Right lobe of liver (tissue), 6 donors: ENCODE results near the gene TM7SF3. TPM values are rescaled to one million over a fixed set of nuclear protein-coding genes. Genes with fewer than 3 reads are reported as not detected.

Experiments
- ATAC-seq, 4 donors: fragments of 200-7000 bp; cut with Tn5 transposase; one replicate each; pipeline ENCODE4 v1.9.1; 2020; ENCODE audit warnings: mild to moderate bottlenecking in 4 of 4, moderate library complexity in 4 of 4
- DNase-seq, 3 donors: peaks; one replicate each; pipeline ENCODE4 v3.0.0-alpha.2; 2020
- H3K27ac ChIP-seq, 3 donors: fragments of 200-600 bp; one replicate each; pipeline ENCODE4 v1.8.0; 2022
- H3K27me3 ChIP-seq, 2 donors: fragments of 200-600 bp; one replicate each; pipeline ENCODE4 v1.8.0; 2022
- H3K36me3 ChIP-seq, 4 donors: fragments of 200-600 bp; sonication (generic) in 1 of 4; one replicate each; pipeline versions ENCODE4 v1.5.1 to v1.8.0; 2017 to 2022; ENCODE audit warnings: control low read depth in 1 of 4
- H3K4me1 ChIP-seq, 4 donors: fragments of 200-600 bp; sonication (generic) in 1 of 4; one replicate each; pipeline versions ENCODE4 v1.5.1 to v1.8.0; 2017 to 2022; ENCODE audit warnings: control low read depth in 1 of 4
- H3K4me3 ChIP-seq, 3 donors: fragments of 200-600 bp; one replicate each; pipeline ENCODE4 v1.8.0; 2022
- H3K9me3 ChIP-seq, 4 donors: fragments of 200-600 bp; sonication (generic) in 1 of 4; one replicate each; pipeline versions ENCODE4 v1.5.1 to v1.8.0; 2017 to 2022; ENCODE audit warnings: control low read depth in 1 of 4
- POLR2A ChIP-seq: fragments of 450-650 bp; IDR thresholded peaks from one replicate; pipeline ENCODE4 v1.6.1; 2017; ENCODE audit warnings: antibody characterized with exemption, mild to moderate bottlenecking
- WGBS: methylation state at CpG from one replicate; pipeline ENCODE4 v1.1.6; 2018; ENCODE audit warnings: low coverage, low lambda C conversion rate; ENCODE audit not compliant: insufficient coverage; ENCODE audit errors: missing lambda C conversion rate; 5-methylcytosine and 5-hydroxymethylcytosine counted together
- intact Hi-C, 2 donors: fragments of 100-400 bp; cut with DNase I; formaldehyde crosslinking; loops; one replicate each; pipeline versions ENCODE4 v1.11.2 to v1.14.1; 2022
- total RNA-seq, 6 experiments: library from RNA; depleted of rRNA in 2 of 6; stranded (reverse); fragments of >200 nt in 2 of 6; fragmentation: NEBNext Ultra II Directional in 3 of 6; extraction: Animal tissue kit (Norgen Biotek cat#: 25700) in 3 of 6; gene quantifications; one replicate each; pipeline versions ENCODE4 v1.1.0 to v1.2.4, GENCODE V29; 2016 to 2023
- TF ChIP-seq, protein P1 (sequence below), 4 donors: fragments of 200-600 bp in 3 of 4; fragments of 450-650 bp in 1 of 4; IDR thresholded peaks; one replicate each; pipeline versions ENCODE4 v1.5.1 to v1.8.0; 2016 to 2022; ENCODE audit warnings: antibody characterized with exemption in 4 of 4, mild to moderate bottlenecking in 2 of 4
- donor health status: DM: no; HTN: yes; CAD: no.
- donor health status: DM: no; HTN: no; CAD: no.
- donor health status: DM: no; HTN: no; CAD: no.
- donor health status: DM: no; HTN: yes; CAD: no.
- donor health status: DM: no; HTN: yes; CAD: no.

The TM7SF3 gene
- total RNA-seq, 6 experiments from 2014 or later = 38.4 to 75.1 (median 62.8) TPM

DNA sequence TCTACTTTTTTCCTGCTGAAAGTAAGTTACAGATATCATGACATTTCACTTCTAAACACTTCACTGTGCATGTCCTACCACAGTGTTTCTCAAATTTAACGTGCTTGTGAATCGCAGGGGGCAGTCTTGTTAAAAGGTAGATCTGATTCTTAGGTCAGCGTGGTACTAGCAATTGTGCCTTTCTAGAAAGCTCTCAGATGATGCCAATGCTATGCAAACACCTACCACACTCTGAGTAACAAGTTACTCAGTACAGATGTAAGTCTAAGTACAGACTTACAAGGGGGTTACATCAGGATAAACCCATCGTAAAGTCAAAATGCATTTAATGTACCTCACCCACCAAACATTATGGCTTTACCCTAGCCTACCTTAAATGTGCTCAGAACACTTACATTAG lies 22.4 kb downstream of the TM7SF3 start:
- no peak for TF ChIP-seq POLR2A
- TF ChIP-seq, protein P1, sequence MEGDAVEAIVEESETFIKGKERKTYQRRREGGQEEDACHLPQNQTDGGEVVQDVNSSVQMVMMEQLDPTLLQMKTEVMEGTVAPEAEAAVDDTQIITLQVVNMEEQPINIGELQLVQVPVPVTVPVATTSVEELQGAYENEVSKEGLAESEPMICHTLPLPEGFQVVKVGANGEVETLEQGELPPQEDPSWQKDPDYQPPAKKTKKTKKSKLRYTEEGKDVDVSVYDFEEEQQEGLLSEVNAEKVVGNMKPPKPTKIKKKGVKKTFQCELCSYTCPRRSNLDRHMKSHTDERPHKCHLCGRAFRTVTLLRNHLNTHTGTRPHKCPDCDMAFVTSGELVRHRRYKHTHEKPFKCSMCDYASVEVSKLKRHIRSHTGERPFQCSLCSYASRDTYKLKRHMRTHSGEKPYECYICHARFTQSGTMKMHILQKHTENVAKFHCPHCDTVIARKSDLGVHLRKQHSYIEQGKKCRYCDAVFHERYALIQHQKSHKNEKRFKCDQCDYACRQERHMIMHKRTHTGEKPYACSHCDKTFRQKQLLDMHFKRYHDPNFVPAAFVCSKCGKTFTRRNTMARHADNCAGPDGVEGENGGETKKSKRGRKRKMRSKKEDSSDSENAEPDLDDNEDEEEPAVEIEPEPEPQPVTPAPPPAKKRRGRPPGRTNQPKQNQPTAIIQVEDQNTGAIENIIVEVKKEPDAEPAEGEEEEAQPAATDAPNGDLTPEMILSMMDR (IDR thresholded peaks at IDR 0.05) = no peak
- H3K9me3 ChIP-seq = no peaks in the 10 kb centered on the region
- H3K27me3 ChIP-seq = no peaks in the 10 kb centered on the region
- intact Hi-C loops = no loop called here
- DNase-seq (no peak), ATAC-seq (peak in 3 of 4 donors; percentile 17 to 52 (median 33))
- H3K36me3 ChIP-seq = peaks cover 0 to 18% (median 5%) of the 10 kb centered on the region in 4 donors
- WGBS = 76% methylated on average over 4 of the region's 4 CpGs
- no peak overlapping the region for H3K27ac ChIP-seq
- H3K4me1 ChIP-seq = peaks cover 0 to 20% (median 2%) of the 10 kb centered on the region in 4 donors
- no peak overlapping the region for H3K4me3 ChIP-seq

DNA sequence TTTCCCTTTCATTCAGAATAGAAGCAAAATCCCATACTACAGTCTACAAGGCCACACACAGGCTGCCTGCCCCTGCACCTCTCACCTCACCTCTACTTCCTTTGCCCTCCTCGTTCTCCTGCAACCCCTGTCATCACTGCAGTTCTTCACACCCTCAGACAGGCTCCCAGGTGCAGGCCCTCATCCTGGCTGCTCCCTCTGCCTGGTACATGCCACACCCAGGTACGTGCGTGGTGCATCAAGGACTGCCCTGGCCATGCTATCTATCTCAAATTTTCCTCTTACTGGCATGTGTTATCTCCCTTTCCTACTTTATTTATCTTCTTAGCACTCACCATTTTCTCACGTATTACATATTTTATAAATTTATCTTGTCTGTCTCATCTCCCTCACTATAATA lies 24.3 kb downstream of the TM7SF3 start:
- TF ChIP-seq, protein P1 (IDR thresholded peaks at IDR 0.05) = no peak
- no peak for TF ChIP-seq POLR2A
- H3K4me1 ChIP-seq = peaks cover 0 to 4% (median 2%) of the 10 kb centered on the region in 4 donors
- intact Hi-C loops = no loop called here
- no peak overlapping the region for H3K27ac ChIP-seq
- H3K9me3 ChIP-seq = no peaks in the 10 kb centered on the region
- H3K4me3 ChIP-seq = no peak overlapping the region
- ATAC-seq (no peak), DNase-seq (no peak)
- 79% methylated on average over 4 of the region's 4 CpGs for WGBS
- no peaks in the 10 kb centered on the region for H3K27me3 ChIP-seq
- peaks cover 0 to 11% (median 5%) of the 10 kb centered on the region in 4 donors for H3K36me3 ChIP-seq

DNA sequence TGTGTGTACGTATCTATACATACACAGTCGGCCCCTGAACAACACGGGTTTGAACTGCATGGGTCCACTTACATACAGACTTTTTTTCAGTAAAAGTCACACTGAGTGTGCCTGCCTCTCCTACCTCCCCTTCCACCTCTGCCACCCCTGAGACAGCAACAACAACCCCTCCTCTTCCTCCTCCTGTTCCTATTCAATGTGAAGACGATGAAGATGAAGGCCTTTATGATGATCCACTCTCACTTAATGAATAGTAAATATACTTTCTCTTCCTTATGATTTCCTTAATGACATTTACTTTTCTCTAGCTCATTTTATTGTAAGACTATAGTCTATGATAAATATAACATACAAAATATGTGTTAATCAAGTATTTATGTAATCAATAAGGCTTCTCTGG lies 25.5 kb downstream of the TM7SF3 start:
- no peak overlapping the region for H3K4me3 ChIP-seq
- H3K27ac ChIP-seq = no peak overlapping the region
- H3K36me3 ChIP-seq = peaks cover 0 to 4% (median 0%) of the 10 kb centered on the region in 4 donors
- TF ChIP-seq, protein P1 (IDR thresholded peaks at IDR 0.05) = no peak
- no peak for TF ChIP-seq POLR2A
- H3K4me1 ChIP-seq = peaks cover 0 to 4% (median 2%) of the 10 kb centered on the region in 4 donors
- WGBS = 91% methylated on average over 4 of the region's 4 CpGs
- H3K27me3 ChIP-seq = no peaks in the 10 kb centered on the region
- ATAC-seq (no peak), DNase-seq (no peak)
- intact Hi-C loops = no loop called here
- no peaks in the 10 kb centered on the region for H3K9me3 ChIP-seq

DNA sequence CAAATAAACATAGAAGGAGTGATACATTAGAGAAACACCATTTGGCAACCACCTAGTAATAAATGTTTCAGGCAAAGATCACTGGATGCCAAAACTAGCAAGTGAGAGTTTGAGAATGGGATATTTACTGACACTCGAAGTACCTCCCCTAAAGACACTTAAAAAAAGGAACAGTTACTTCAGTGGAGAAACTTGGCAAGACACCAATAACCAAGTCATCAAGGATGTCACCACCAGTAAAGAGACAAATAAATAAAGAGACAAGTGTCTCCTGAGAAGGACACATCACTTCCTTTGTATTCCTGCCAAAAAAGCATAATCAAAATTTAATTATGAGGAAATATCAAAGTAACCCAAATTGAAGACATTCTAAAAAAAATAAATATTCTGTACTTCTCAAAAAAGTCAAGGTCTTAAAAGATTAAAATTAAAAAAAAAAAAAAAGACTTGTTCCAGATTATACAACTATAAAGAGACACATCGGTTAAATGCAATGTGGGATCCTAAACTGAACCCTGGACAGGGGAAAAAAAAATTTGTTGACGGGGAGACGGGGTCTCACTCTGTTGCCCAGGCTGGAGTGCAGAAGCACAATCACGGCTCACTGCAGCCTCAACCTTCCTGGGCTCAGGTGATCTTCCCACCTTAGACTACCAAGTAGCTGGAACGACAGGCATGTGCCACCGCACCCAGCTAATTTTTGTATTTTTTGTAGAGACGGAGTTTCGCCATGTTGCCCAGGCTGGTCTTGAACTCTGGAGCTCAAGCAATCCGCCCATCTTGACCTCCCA lies 26.4 kb downstream of the TM7SF3 start:
- Histone ChIP-seq H3K4me3 (no peak overlapping the region), H3K36me3 (peaks cover 0 to 4% (median 0%) of the 10 kb centered on the region in 4 donors), H3K4me1 (peaks cover 0 to 4% (median 2%) of the 10 kb centered on the region in 4 donors), H3K27me3 (no peaks in the 10 kb centered on the region), H3K9me3 (no peaks in the 10 kb centered on the region), H3K27ac (no peak overlapping the region)
- intact Hi-C loops = no loop called here
- ATAC-seq = peak; percentile 18 to 60 (median 49)
- no peak for DNase-seq
- no peak for TF ChIP-seq POLR2A
- 82% methylated on average over 9 of the region's 10 CpGs for WGBS

DNA sequence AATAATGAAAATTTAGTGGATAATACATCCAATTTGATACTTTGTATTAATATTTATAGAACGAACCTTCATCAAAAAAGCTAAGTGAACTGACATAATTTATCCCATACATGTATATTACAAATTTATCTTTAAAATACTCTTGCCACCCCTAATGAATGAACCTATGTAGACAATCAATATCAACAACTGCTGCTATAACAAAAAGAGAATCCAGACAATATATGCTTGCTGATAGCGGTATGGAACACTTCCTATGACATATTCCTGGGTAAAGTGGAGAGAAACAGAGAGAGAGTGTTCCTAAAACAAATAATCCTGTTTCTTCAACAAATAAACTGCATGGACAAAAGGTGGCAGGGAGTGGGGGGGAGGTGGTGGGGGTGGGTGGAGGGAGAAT lies 31.3 kb downstream of the TM7SF3 start:
- no peak for DNase-seq
- TF ChIP-seq, protein P1 (IDR thresholded peaks at IDR 0.05) = no peak
- TF ChIP-seq POLR2A = no peak
- ATAC-seq = no peak
- intact Hi-C loops = no loop called here
- no peaks in the 10 kb centered on the region for H3K4me1 ChIP-seq
- H3K36me3 ChIP-seq = peaks cover 0 to 8% (median 0%) of the 10 kb centered on the region in 4 donors
- H3K9me3 ChIP-seq = no peaks in the 10 kb centered on the region
- H3K4me3 ChIP-seq = no peak overlapping the region
- 94% methylated on average over 2 of the region's 2 CpGs for WGBS
- no peak overlapping the region for H3K27ac ChIP-seq
- no peaks in the 10 kb centered on the region for H3K27me3 ChIP-seq
